Gastrocnemius medialis (tissue), 4 donors: Measurements from ENCODE around the gene AFAP1L1.

Experiments
- POLR2A ChIP-seq, 2 donors: fragments of 450-650 bp; IDR thresholded peaks; one replicate each; pipeline ENCODE4 v1.6.1; 2017; ENCODE audit warnings: antibody characterized with exemption in 2 of 2, mild to moderate bottlenecking in 2 of 2, moderate library complexity in 2 of 2
- TF ChIP-seq, protein P1 (sequence below), 5 experiments: fragments of 450-650 bp in 3 of 5; fragments of 200-600 bp in 2 of 5; sonication (generic) in 2 of 5; IDR thresholded peaks in 4 of 5; conservative IDR thresholded peaks in 1 of 5; 1 replicate in 4 of 5; 2 replicates in 1 of 5; pipeline ENCODE4 v1.5.1; 2016 to 2019; ENCODE audit warnings: antibody characterized with exemption in 5 of 5, mild to moderate bottlenecking in 3 of 5, moderate library complexity in 3 of 5

DNA sequence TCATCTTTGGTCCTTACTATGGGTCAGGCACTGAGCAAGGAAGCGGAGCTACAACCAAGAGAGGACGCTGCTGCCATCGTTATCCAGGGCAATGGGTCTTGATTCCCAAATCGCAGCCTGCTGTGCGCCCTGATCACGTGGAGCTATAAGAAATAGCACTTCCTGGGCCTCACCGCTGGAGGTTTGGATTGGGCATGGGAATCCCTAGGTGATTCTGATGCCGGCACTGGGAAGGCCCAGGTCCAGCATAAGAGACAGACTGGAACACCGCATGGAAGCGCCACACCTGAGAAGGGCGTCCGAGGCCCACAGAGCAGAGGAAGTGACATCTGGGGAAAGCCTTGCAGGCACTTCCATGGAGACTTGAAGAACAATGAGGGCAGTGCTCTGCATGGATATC is 104.4 kb downstream of the AFAP1L1 start:
- TF ChIP-seq, protein P1, sequence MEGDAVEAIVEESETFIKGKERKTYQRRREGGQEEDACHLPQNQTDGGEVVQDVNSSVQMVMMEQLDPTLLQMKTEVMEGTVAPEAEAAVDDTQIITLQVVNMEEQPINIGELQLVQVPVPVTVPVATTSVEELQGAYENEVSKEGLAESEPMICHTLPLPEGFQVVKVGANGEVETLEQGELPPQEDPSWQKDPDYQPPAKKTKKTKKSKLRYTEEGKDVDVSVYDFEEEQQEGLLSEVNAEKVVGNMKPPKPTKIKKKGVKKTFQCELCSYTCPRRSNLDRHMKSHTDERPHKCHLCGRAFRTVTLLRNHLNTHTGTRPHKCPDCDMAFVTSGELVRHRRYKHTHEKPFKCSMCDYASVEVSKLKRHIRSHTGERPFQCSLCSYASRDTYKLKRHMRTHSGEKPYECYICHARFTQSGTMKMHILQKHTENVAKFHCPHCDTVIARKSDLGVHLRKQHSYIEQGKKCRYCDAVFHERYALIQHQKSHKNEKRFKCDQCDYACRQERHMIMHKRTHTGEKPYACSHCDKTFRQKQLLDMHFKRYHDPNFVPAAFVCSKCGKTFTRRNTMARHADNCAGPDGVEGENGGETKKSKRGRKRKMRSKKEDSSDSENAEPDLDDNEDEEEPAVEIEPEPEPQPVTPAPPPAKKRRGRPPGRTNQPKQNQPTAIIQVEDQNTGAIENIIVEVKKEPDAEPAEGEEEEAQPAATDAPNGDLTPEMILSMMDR (IDR thresholded peaks at IDR 0.05 in 4 of 5, conservative IDR thresholded peaks at IDR 0.05 in 1 of 5): no peak
- no peak for TF ChIP-seq POLR2A (IDR thresholded peaks at IDR 0.05)
